ENCODE results near the gene PARVG.

Gene PARVG

GRCh38 chr22:44246615-44247326 is 66.0 kb downstream of the PARVG start:
- DNase-seq = no peak

- no peak for DNase-seq
Measured at GRCh38 chr22:44247346-44247745, 66.6 kb downstream of the PARVG start.

GRCh38 chr22:44247923-44248892 is 67.5 kb downstream of the PARVG start:
- DNase-seq = no peak

DNA sequence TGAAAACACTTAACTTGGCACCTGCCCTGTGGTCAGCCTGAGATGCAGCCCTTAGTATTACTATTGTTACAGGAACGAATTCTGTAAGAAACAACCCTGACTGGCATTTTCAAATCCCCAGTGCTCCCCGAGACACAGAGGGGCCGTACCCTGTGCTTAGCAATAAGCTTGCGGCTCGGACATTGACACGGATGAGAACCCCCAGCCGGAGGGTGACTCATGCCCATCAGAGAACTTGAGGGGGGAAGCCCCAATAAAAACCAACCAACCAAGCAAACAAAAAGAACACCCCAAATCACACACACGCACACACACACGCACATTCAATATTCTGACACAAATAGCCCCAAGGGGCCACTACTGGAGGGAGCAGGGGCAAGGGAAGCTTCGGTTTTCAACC is 68.2 kb downstream of the PARVG start:
- DNase-seq = no peak

DNA sequence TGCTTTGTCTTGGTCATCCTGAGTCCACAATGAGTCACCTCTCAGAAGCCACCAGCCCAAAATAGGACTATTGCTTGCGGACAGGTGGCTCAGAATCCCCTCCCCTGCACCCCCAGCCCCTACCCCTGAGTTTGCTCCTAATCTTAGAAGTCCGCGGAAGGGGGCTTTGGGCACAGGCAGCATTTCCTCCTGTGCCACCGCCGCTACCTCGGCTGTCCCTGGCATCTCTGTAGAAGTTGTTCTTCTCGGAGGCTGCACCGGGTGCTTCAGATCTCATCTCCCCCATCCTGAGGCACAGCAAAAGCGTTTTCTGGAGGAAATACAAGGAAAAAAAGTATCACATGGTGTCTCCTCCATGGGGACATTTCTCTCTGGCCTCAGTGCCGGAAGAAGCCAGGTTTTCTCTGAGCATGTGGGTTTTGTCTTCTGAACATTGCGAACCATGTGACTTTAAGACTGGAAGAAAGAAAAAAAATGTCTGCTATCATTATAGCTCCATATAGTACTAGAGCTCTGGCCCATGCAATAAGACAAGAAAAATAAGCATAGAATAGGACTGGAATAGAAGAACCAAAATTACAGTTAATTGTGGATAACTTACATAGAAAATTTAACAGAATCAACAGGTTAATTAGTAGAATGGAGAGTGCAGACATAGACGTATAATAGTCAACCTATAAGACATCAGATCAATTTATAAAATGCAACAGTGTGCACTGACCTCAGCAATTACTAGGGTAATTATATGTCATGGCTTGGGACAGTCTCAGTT is 68.8 kb downstream of the PARVG start:
- DNase-seq = no peak

- DNase-seq = no peak
Measured at GRCh38 chr22:44254811-44255210, 74.1 kb downstream of the PARVG start.

- no peak for DNase-seq
Measured at GRCh38 chr22:44256085-44256484, 75.4 kb downstream of the PARVG start.

DNA sequence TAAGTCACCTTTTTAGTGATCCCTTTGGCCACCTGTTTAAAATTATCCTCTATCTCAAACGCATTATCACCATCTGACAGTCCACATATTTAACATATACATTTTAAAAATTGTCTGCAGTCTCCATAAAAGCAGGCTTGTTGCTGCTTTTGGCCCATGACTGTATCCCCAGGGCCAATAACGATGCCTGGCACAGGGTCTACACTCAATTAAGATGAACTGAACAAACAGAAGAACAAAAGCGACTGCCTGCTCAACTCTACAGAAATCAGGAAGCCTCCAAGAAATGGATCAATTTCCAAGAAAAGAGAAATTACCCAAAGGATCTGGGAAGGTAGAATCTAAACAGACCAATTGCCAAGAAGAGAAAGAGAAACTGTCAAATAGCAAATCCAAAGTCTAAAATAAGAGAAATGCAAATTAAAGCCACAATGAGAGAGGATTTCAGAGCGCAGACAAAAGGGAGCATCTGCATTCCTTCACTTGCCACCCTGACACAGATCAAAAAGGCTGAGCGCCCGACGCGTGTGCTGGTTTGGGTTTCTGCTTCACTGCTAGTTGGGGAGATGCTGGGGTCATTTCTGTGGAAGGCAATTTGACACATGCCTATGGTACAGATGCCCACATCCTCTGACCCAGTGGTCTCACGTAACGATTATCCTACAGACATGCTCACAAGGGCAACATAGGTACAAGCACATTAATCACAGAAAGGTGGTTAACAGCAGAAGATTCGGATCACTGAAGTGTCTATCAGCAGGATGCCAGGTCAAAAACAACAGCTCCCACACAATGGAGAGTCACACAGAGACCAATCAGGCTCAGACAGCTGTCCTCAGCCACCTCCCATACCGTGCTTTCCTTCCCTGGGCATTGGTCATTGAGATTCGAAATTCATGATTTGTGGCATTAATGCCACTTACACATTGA is 76.1 kb downstream of the PARVG start:
- DNase-seq = no peak

All from CD4-positive, alpha-beta T cell treated with Interleukin-17A for 4 hours (primary cell).